ENCODE data around the gene AMER2.

Gene AMER2

GRCh38 chr13:25171517-25172302 is at the start of gene AMER2:
Gene AMER2 (minus strand): TSS chr13:25172288. CDS start chr13:25171619, 669 bp downstream.
- DNase-seq (ENCODE audit: low read depth in 2 of 3, low spot score in 1 of 3) = no peak

- DNase-seq (ENCODE audit: low read depth in 2 of 3, low spot score in 1 of 3) = no peak
Observed at GRCh38 chr13:25218019-25218418, 45.9 kb upstream of the AMER2 start.

GRCh38 chr13:25217023-25217885 is 45.2 kb upstream of the AMER2 start:
- no peak for DNase-seq (ENCODE audit: low read depth in 2 of 3, low spot score in 1 of 3)

GRCh38 chr13:25215253-25215575 is 43.1 kb upstream of the AMER2 start:
- DNase-seq (ENCODE audit: low read depth in 2 of 3, low spot score in 1 of 3) = no peak

GRCh38 chr13:25214491-25215252 is 42.6 kb upstream of the AMER2 start:
- no peak for DNase-seq (ENCODE audit: low read depth in 2 of 3, low spot score in 1 of 3)

GRCh38 chr13:25213715-25214114 is 41.6 kb upstream of the AMER2 start:
- no peak for DNase-seq (ENCODE audit: low read depth in 2 of 3, low spot score in 1 of 3)

GRCh38 chr13:25210842-25211569 is 38.9 kb upstream of the AMER2 start:
- no peak for DNase-seq (ENCODE audit: low read depth in 2 of 3, low spot score in 1 of 3)

GRCh38 chr13:25207291-25207810 is 35.3 kb upstream of the AMER2 start:
- DNase-seq (ENCODE audit: low read depth in 2 of 3, low spot score in 1 of 3) = no peak

- no peak for DNase-seq (ENCODE audit: low read depth in 2 of 3, low spot score in 1 of 3)
Observed at GRCh38 chr13:25204863-25205262, 32.8 kb upstream of the AMER2 start.

- DNase-seq (ENCODE audit: low read depth in 2 of 3, low spot score in 1 of 3) = no peak
Observed at GRCh38 chr13:25203127-25203740, 31.1 kb upstream of the AMER2 start.

- DNase-seq (ENCODE audit: low read depth in 2 of 3, low spot score in 1 of 3) = no peak
Observed at GRCh38 chr13:25200783-25201182, 28.7 kb upstream of the AMER2 start.

- DNase-seq (ENCODE audit: low read depth in 2 of 3, low spot score in 1 of 3) = no peak
Observed at GRCh38 chr13:25198647-25199046, 26.6 kb upstream of the AMER2 start.

GRCh38 chr13:25196971-25197370 is 24.9 kb upstream of the AMER2 start:
- no peak for DNase-seq (ENCODE audit: low read depth in 2 of 3, low spot score in 1 of 3)

GRCh38 chr13:25192936-25193335 is 20.8 kb upstream of the AMER2 start:
- DNase-seq (ENCODE audit: low read depth in 2 of 3, low spot score in 1 of 3) = no peak

GRCh38 chr13:25192489-25192888 is 20.4 kb upstream of the AMER2 start:
- no peak for DNase-seq (ENCODE audit: low read depth in 2 of 3, low spot score in 1 of 3)

- DNase-seq (ENCODE audit: low read depth in 2 of 3, low spot score in 1 of 3) = no peak
Observed at GRCh38 chr13:25192052-25192451, 20.0 kb upstream of the AMER2 start.

GRCh38 chr13:25190771-25191170 is 18.7 kb upstream of the AMER2 start:
- DNase-seq (ENCODE audit: low read depth in 2 of 3, low spot score in 1 of 3) = no peak

- no peak for DNase-seq (ENCODE audit: low read depth in 2 of 3, low spot score in 1 of 3)
Observed at GRCh38 chr13:25190256-25190655, 18.2 kb upstream of the AMER2 start.

- DNase-seq (ENCODE audit: low read depth in 2 of 3, low spot score in 1 of 3) = no peak
Observed at GRCh38 chr13:25187596-25187995, 15.5 kb upstream of the AMER2 start.

GRCh38 chr13:25186187-25186586 is 14.1 kb upstream of the AMER2 start:
- DNase-seq (ENCODE audit: low read depth in 2 of 3, low spot score in 1 of 3) = no peak

All from stimulated activated CD4-positive, alpha-beta T cell treated with anti-CD3 and anti-CD28 coated beads, Interleukin-12 subunit alpha, Interleukin-12 subunit beta, amount 100 ng/mL, for 48 hours (primary cell).